Large intestine (tissue), 3 donors: ENCODE results near the gene EGR4. TPM values are rescaled to one million over a fixed set of nuclear protein-coding genes. Genes with fewer than 3 reads are reported as not detected.

Source experiments
- DNase-seq, 2 donors: peaks; one replicate each; pipeline versions ENCODE4 v3.0.0 to v3.0.0-alpha.2; 2013
- H3K27ac ChIP-seq: one replicate; pipeline ENCODE4 v1.5.1; 2013; ENCODE audit warnings: low read length
- H3K27me3 ChIP-seq: 2 replicates; pipeline ENCODE4 v1.6.1; 2013; ENCODE audit warnings: low read length; ENCODE audit not compliant: control insufficient read depth, insufficient read depth
- H3K36me3 ChIP-seq: 2 replicates; pipeline ENCODE4 v1.6.1; 2013; ENCODE audit warnings: low read length; ENCODE audit not compliant: control insufficient read depth, insufficient read depth
- H3K4me1 ChIP-seq: one replicate; pipeline ENCODE4 v1.6.1; 2013; ENCODE audit warnings: low read length; ENCODE audit not compliant: control insufficient read depth, insufficient read depth
- H3K4me3 ChIP-seq: one replicate; pipeline ENCODE4 v1.5.1; 2013; ENCODE audit warnings: low read length
- H3K9me3 ChIP-seq: one replicate; pipeline ENCODE4 v1.6.1; 2013; ENCODE audit warnings: mild to moderate bottlenecking, low read depth, low read length, moderate library complexity; ENCODE audit not compliant: control insufficient read depth
- WGBS: methylation state at CpG from one replicate; pipeline ENCODE4 v1.1.5; 2013; ENCODE audit warnings: low lambda C conversion rate; ENCODE audit not compliant: insufficient coverage; 5-methylcytosine and 5-hydroxymethylcytosine counted together
- polyA plus RNA-seq: library from polyadenylated mRNA; unstranded; fragments of 120-200 nt; gene quantifications from one replicate; pipeline ENCODE4 v1.2.1, GENCODE V29; 2013

Gene EGR4
- polyA plus RNA-seq, 1 donor, result 0.04 TPM

- DNase-seq, result no peak
- no peak overlapping the region for H3K27ac ChIP-seq
- H3K4me1 ChIP-seq, result no peaks in the 10 kb centered on the region
- no peaks in the 10 kb centered on the region for H3K9me3 ChIP-seq
- H3K27me3 ChIP-seq, result no peaks in the 10 kb centered on the region
- H3K36me3 ChIP-seq, result peaks cover 81% of the 10 kb centered on the region
- H3K4me3 ChIP-seq, result no peak overlapping the region
- no CpG with 5 or more reads among the region's 17 CpGs for WGBS
Observed at GRCh38 chr2:73250872-73251846, 42.2 kb downstream of the EGR4 start.

GRCh38 chr2:73249636-73250035, 43.7 kb downstream of the EGR4 start:
- DNase-seq, result no peak
- no peaks in the 10 kb centered on the region for H3K9me3 ChIP-seq
- no peaks in the 10 kb centered on the region for H3K4me1 ChIP-seq
- H3K27ac ChIP-seq, result no peak overlapping the region
- whole genome bisulfite sequencing, result no CpG with 5 or more reads among the region's 9 CpGs
- H3K27me3 ChIP-seq, result no peaks in the 10 kb centered on the region
- no peak overlapping the region for H3K4me3 ChIP-seq
- peaks cover 92% of the 10 kb centered on the region for H3K36me3 ChIP-seq

GRCh38 chr2:73246850-73247249, 46.5 kb downstream of the EGR4 start:
- no peaks in the 10 kb centered on the region for H3K27me3 ChIP-seq
- peaks cover 88% of the 10 kb centered on the region for H3K36me3 ChIP-seq
- no CpG with 5 or more reads among the region's 3 CpGs for WGBS
- H3K4me3 ChIP-seq, result no peak overlapping the region
- H3K4me1 ChIP-seq, result no peaks in the 10 kb centered on the region
- DNase-seq, result no peak
- no peak overlapping the region for H3K27ac ChIP-seq
- H3K9me3 ChIP-seq, result no peaks in the 10 kb centered on the region

- peaks cover 81% of the 10 kb centered on the region for H3K36me3 ChIP-seq
- WGBS, result no CpG with 5 or more reads among the region's 3 CpGs
Observed at GRCh38 chr2:73244580-73244979, 48.8 kb downstream of the EGR4 start.

GRCh38 chr2:73243884-73244570, 49.3 kb downstream of the EGR4 start:
- no peak overlapping the region for H3K27ac ChIP-seq
- WGBS, result no CpG with 5 or more reads among the region's 5 CpGs
- DNase-seq, result no peak
- no peaks in the 10 kb centered on the region for H3K9me3 ChIP-seq
- H3K4me3 ChIP-seq, result no peak overlapping the region
- H3K4me1 ChIP-seq, result no peaks in the 10 kb centered on the region
- peaks cover 79% of the 10 kb centered on the region for H3K36me3 ChIP-seq
- no peaks in the 10 kb centered on the region for H3K27me3 ChIP-seq

More at GRCh38 chr2:73244580-73244979, 48.8 kb downstream of the EGR4 start:
- Histone ChIP-seq H3K27me3 (no peaks in the 10 kb centered on the region), H3K4me3 (no peak overlapping the region), H3K9me3 (no peaks in the 10 kb centered on the region), H3K27ac (no peak overlapping the region), H3K4me1 (no peaks in the 10 kb centered on the region)
- no peak for DNase-seq

Other genes with a start within 250 kb of the EGR4 start
- 20.0 TPM for gene SFXN5, start 221.8 kb downstream of the EGR4 start, polyA plus RNA-seq
- 21.4 TPM for gene RAB11FIP5, start 180.6 kb downstream of the EGR4 start, polyA plus RNA-seq
- 0.01 TPM for gene NOTO, start 91.0 kb downstream of the EGR4 start, polyA plus RNA-seq
- gene SMYD5, start 79.3 kb downstream of the EGR4 start, polyA plus RNA-seq, result 24.5 TPM
- gene PRADC1, start 60.3 kb downstream of the EGR4 start, polyA plus RNA-seq, result 13.5 TPM
- gene CCT7, start 59.2 kb downstream of the EGR4 start, polyA plus RNA-seq, result 169 TPM
- 2.4 TPM for gene FBXO41, start 9.1 kb downstream of the EGR4 start, polyA plus RNA-seq
- 22.5 TPM for gene ALMS1, start 92.3 kb upstream of the EGR4 start, polyA plus RNA-seq